SK-N-SH (cell line): ENCODE measurements around the gene BTG1. TPM values are rescaled to one million over a fixed set of nuclear protein-coding genes. Genes with fewer than 3 reads are reported as not detected.

Experiments used
- CTCF ChIA-PET: fragments of 300-600, 350-600 bp; formaldehyde crosslinking; extraction: SDS; loops from one replicate; lab custom pipeline; 2021; lab: Yijun Ruan, JAX
- POLR2A ChIA-PET: fragments of 350-600 bp; sonication (Branson Sonifier 250); formaldehyde crosslinking; extraction: SDS; loops from one replicate; lab custom pipeline; 2020; ENCODE audit warnings: antibody characterized with exemption, inconsistent platforms; lab: Yijun Ruan, JAX
- DNase-seq: peaks from one replicate; pipeline ENCODE4 v3.0.0; 2012
- H2AFZ ChIP-seq: fragments of 200-600 bp; sonication (generic); 2 replicates; pipeline ENCODE4 v1.8.1; 2016; ENCODE audit warnings: antibody characterized with exemption, mild to moderate bottlenecking, low read depth
- H3F3A ChIP-seq: fragments of 200-600 bp; sonication (generic); replicated peaks from 2 replicates; pipeline ENCODE3; 2016; ENCODE audit warnings: antibody characterized with exemption, mild to moderate bottlenecking; ENCODE audit not compliant: insufficient read depth
- H3K27ac ChIP-seq, 2 experiments: fragments of 200-500 bp in 1 of 2; fragments of 200-600 bp in 1 of 2; sonication (Bioruptor generic) in 1 of 2; sonication (generic), shearing (Covaris generic) in 1 of 2; 2 replicates each; pipeline versions ENCODE4 v1.5.1 to v1.6.1; 2014 to 2016; ENCODE audit warnings: low read depth in 2 of 2, inconsistent platforms in 1 of 2, low read length in 1 of 2, mild to moderate bottlenecking in 1 of 2, mixed read lengths in 1 of 2
- H3K27me3 ChIP-seq: fragments of 200-600 bp; sonication (generic), shearing (Covaris generic); 2 replicates; pipeline ENCODE4 v1.6.1; 2016; ENCODE audit warnings: mixed run types; ENCODE audit not compliant: insufficient read depth
- H3K36me3 ChIP-seq, 2 experiments: fragments of 200-500 bp in 1 of 2; fragments of 200-600 bp in 1 of 2; sonication (Bioruptor generic) in 1 of 2; sonication (generic) in 1 of 2; replicated peaks in 1 of 2; 2 replicates each; pipeline versions ENCODE3 to v1.5.1; 2014 to 2016; ENCODE audit warnings: low read length in 1 of 2, mild to moderate bottlenecking in 1 of 2; ENCODE audit not compliant: insufficient read depth in 2 of 2, control insufficient read depth in 1 of 2
- H3K4me1 ChIP-seq, 2 experiments: fragments of 200-500 bp in 1 of 2; fragments of 200-600 bp in 1 of 2; sonication (Bioruptor generic) in 1 of 2; sonication (generic), shearing (Covaris generic) in 1 of 2; 2 replicates each; pipeline versions ENCODE4 v1.5.1 to v1.6.1; 2014 to 2016; ENCODE audit warnings: low read depth in 1 of 2, low read length in 1 of 2, mixed run types in 1 of 2; ENCODE audit not compliant: insufficient read depth in 2 of 2, control insufficient read depth in 1 of 2
- H3K4me2 ChIP-seq: fragments of 200-600 bp; sonication (generic), shearing (Covaris generic); 2 replicates; pipeline ENCODE4 v1.6.1; 2017; ENCODE audit warnings: mixed run types
- H3K4me3 ChIP-seq, 2 experiments: fragments of 200-500 bp in 1 of 2; fragments of 200-600 bp in 1 of 2; sonication (Bioruptor generic) in 1 of 2; sonication (generic), shearing (Covaris generic) in 1 of 2; 2 replicates each; pipeline versions ENCODE4 v1.5.1 to v1.8.1; 2014 to 2016; ENCODE audit warnings: low read depth in 2 of 2, inconsistent platforms in 1 of 2, low read length in 1 of 2, mild to moderate bottlenecking in 1 of 2, mixed read lengths in 1 of 2, moderate library complexity in 1 of 2
- H3K79me2 ChIP-seq: fragments of 200-600 bp; sonication (generic); 2 replicates; pipeline ENCODE4 v1.8.1; 2017; ENCODE audit warnings: mild to moderate bottlenecking; ENCODE audit not compliant: insufficient read depth
- H3K9ac ChIP-seq: fragments of 200-600 bp; sonication (generic); 2 replicates; pipeline ENCODE4 v1.6.1; 2017; ENCODE audit warnings: mixed run types
- H3K9me2 ChIP-seq: fragments of 200-600 bp; sonication (generic); 2 replicates; pipeline ENCODE4 v1.6.1; 2017; ENCODE audit warnings: mixed run types
- H3K9me3 ChIP-seq: fragments of 200-600 bp; sonication (generic); 2 replicates; pipeline ENCODE4 v1.6.1; 2017; ENCODE audit warnings: mixed run types, mild to moderate bottlenecking, moderate library complexity
- H4K20me1 ChIP-seq: fragments of 200-600 bp; sonication (generic); 2 replicates; pipeline ENCODE4 v1.6.1; 2017; ENCODE audit warnings: mild to moderate bottlenecking, mixed run types; ENCODE audit not compliant: insufficient read depth
- EP300 ChIP-seq, 2 experiments: IDR thresholded peaks; 2 replicates each; pipeline versions ENCODE4 v1.4.0 to v1.6.1; 2012; ENCODE audit warnings: borderline replicate concordance in 1 of 2, low read depth in 1 of 2, low read length in 1 of 2
- JUND ChIP-seq: IDR thresholded peaks from 2 replicates; pipeline ENCODE4 v1.4.0; 2012
- MAX ChIP-seq: IDR thresholded peaks from 2 replicates; pipeline ENCODE4 v1.4.0; 2012; ENCODE audit warnings: low read depth
- NFIC ChIP-seq: IDR thresholded peaks from 2 replicates; pipeline ENCODE4 v1.4.0; 2012; ENCODE audit warnings: borderline replicate concordance
- NRF1 ChIP-seq: IDR thresholded peaks from 2 replicates; pipeline ENCODE4 v1.6.1; 2012; ENCODE audit warnings: low read depth, mild to moderate bottlenecking, low read length
- RAD21 ChIP-seq: IDR thresholded peaks from 2 replicates; pipeline ENCODE4 v1.6.1; 2012; ENCODE audit warnings: mild to moderate bottlenecking, low read length
- REST ChIP-seq: IDR thresholded peaks from 2 replicates; pipeline ENCODE4 v1.6.1; 2012; ENCODE audit warnings: mild to moderate bottlenecking, low read depth, low read length, moderate library complexity
- USF1 ChIP-seq: IDR thresholded peaks from 2 replicates; pipeline ENCODE4 v1.4.0; 2012; ENCODE audit warnings: low read depth, borderline replicate concordance
- WGBS: methylation state at CpG from one replicate; pipeline ENCODE4 v1.1.6; 2017; ENCODE audit warnings: low lambda C conversion rate; 5-methylcytosine and 5-hydroxymethylcytosine counted together
- polyA plus RNA-seq, 3 experiments: library from polyadenylated mRNA; depleted of rRNA; stranded (reverse); fragments of >200 nt; gene quantifications; 2 replicates each; pipeline ENCODE4 v1.2.3, GENCODE V29; 2012

Gene BTG1
- polyA plus RNA-seq, 1 of the 3 experiments (the other 2 are of a cell fraction), result 28.3 TPM

- peak; percentile 39 for DNase-seq
- peaks cover 39% of the 10 kb centered on the region for H3K79me2 ChIP-seq
- CTCF ChIA-PET, result interaction anchor here (0.8 to 6.1 kb wide), 7 partner anchors 166 to 765 kb away, joined by 3 to 50 read pairs (median 5); no protein-coding TSS in a partner anchor
These were observed 1.0 kb upstream of the BTG1 start for GRCh38 chr12:92146497-92147224.

GRCh38 chr12:92145481-92145730 lies 240 bp downstream of the BTG1 start:
- H4K20me1 ChIP-seq, result peaks cover 30% of the 10 kb centered on the region
- TF ChIP-seq MAX (no peak), EP300 (IDR thresholded peaks at IDR 0.05; ENCODE audit: borderline replicate concordance in 1 of 2, low read depth in 1 of 2, low read length in 1 of 2) (no peak), NFIC (no peak), JUND (no peak), REST (no peak), NRF1 (no peak), RAD21 (no peak)
- H3K79me2 ChIP-seq, result peaks cover 51% of the 10 kb centered on the region
- peaks cover 6 to 10% of the 10 kb centered on the region in 2 experiments; a peak in 3 of 4 replicates for H3K4me1 ChIP-seq
- peaks cover 23 to 31% of the 10 kb centered on the region in 2 experiments for H3K36me3 ChIP-seq
- H3K4me2 ChIP-seq, result peak overlapping the region; percentile 81
- peak overlapping the region; percentile 89 to 98 for H3K4me3 ChIP-seq
- H3K9me3 ChIP-seq, result no peaks in the 10 kb centered on the region
- H3K9me2 ChIP-seq, result no peaks in the 10 kb centered on the region
- WGBS, result 3% methylated on average over 21 of the region's 28 CpGs
- ChIA-PET CTCF (interaction anchor here (0.9 to 6.1 kb wide), 15 partner anchors 82 to 780 kb away, joined by 3 to 50 read pairs (median 4); no protein-coding TSS in a partner anchor), POLR2A (interaction anchor here (0.6 to 3.7 kb wide), 53 partner anchors 9 to 771 kb away, joined by 3 to 66 read pairs (median 4); no protein-coding TSS in a partner anchor)
- peaks cover 25% of the 10 kb centered on the region for H3F3A ChIP-seq
- H3K27ac ChIP-seq, result peak overlapping the region; percentile 90 to 91
- H3K27me3 ChIP-seq, result no peaks in the 10 kb centered on the region
- no peak for DNase-seq
- H3K9ac ChIP-seq, result peak overlapping the region; percentile 96
- no peak overlapping the region for H2AFZ ChIP-seq

More at GRCh38 chr12:92146497-92147224, 1.0 kb upstream of the BTG1 start:
- Histone ChIP-seq H3F3A (peaks cover 25% of the 10 kb centered on the region), H3K4me2 (peak overlapping the region; percentile 86)
- POLR2A ChIA-PET, result interaction anchor here (0.6 to 3.7 kb wide), 31 partner anchors 7 to 1288 kb away, joined by 3 to 66 read pairs (median 4); no protein-coding TSS in a partner anchor
- TF ChIP-seq RAD21, result 0 out of 2 replicates have a peak, but pooled peaks have one; percentile 1
- no peak for TF ChIP-seq USF1
- TF ChIP-seq, all 33 proteins: peak for 1
- Histone ChIP-seq H3K9ac (peak overlapping the region; percentile 75), H3K4me1 (peaks cover 6 to 10% of the 10 kb centered on the region in 2 experiments; a peak in 3 of 4 replicates), H3K27me3 (no peaks in the 10 kb centered on the region), H3K27ac (peak overlapping the region; percentile 83 to 97), H4K20me1 (peaks cover 30% of the 10 kb centered on the region), H3K4me3 (peak overlapping the region; percentile 85 to 88), H3K9me2 (no peaks in the 10 kb centered on the region), H3K36me3 (peaks cover 23% of the 10 kb centered on the region in 2 experiments), H2AFZ (peak overlapping the region; percentile 92), H3K9me3 (no peaks in the 10 kb centered on the region)
- WGBS, result 3% methylated on average over 13 of the region's 14 CpGs
